ENCODE results near the gene CPEB3.

DNA sequence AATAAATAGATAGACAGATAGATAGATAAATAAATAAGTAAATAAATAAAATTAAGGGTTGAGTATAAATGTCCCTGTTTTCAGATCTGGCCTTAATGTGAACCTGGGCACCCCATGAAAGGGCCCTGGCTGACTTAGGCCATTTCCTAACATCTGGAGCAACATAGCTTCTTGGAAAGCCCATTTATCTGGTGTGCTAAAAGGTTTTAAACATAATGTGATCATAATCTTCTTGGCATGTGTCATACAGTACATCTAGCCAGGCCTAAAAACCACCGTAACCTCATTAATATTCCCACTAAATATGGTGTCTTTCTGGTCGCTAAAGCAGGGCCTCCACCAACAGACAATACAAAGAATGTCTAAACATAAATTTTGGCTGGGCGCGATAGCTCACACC lies 224.5 kb downstream of the CPEB3 start:
- TF ChIP-seq, protein P1, sequence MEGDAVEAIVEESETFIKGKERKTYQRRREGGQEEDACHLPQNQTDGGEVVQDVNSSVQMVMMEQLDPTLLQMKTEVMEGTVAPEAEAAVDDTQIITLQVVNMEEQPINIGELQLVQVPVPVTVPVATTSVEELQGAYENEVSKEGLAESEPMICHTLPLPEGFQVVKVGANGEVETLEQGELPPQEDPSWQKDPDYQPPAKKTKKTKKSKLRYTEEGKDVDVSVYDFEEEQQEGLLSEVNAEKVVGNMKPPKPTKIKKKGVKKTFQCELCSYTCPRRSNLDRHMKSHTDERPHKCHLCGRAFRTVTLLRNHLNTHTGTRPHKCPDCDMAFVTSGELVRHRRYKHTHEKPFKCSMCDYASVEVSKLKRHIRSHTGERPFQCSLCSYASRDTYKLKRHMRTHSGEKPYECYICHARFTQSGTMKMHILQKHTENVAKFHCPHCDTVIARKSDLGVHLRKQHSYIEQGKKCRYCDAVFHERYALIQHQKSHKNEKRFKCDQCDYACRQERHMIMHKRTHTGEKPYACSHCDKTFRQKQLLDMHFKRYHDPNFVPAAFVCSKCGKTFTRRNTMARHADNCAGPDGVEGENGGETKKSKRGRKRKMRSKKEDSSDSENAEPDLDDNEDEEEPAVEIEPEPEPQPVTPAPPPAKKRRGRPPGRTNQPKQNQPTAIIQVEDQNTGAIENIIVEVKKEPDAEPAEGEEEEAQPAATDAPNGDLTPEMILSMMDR (conservative IDR thresholded peaks at IDR 0.05; ENCODE audit: low read length), result no peak
- no peak for TF ChIP-seq EZH2phosphoT487 (IDR thresholded peaks at IDR 0.05; ENCODE audit: borderline replicate concordance, low read depth, low read length)
